A549 (cell line): ENCODE data around the gene PLXND1. TPM values are rescaled to one million over a fixed set of nuclear protein-coding genes. Genes with fewer than 3 reads are reported as not detected.

Source experiments
- ATAC-seq, 2 experiments: fragments of 200-7000 bp in 1 of 2; fragments of >200 bp in 1 of 2; cut with Nextera tagmentation in 1 of 2; cut with Tn5 transposase in 1 of 2; 3 replicates each; pipeline versions ENCODE4 v1.8.0 to v1.9.1; 2018 to 2020; ENCODE audit warnings: mild to moderate bottlenecking in 1 of 2, moderate library complexity in 1 of 2
- CTCF ChIA-PET: fragments of 300-600 bp; sonication (Branson Sonifier 250); formaldehyde crosslinking; extraction: SDS; loops from one replicate; lab custom pipeline; 2021; ENCODE audit warnings: antibody characterized with exemption, inconsistent platforms; lab: Yijun Ruan, JAX
- POLR2A ChIA-PET: fragments of 350-600 bp; formaldehyde crosslinking; extraction: SDS; loops from one replicate; lab custom pipeline; 2021; ENCODE audit warnings: antibody characterized with exemption, inconsistent platforms; lab: Yijun Ruan, JAX
- DNase-seq, 2 experiments: peaks; one replicate each; pipeline versions ENCODE4 v3.0.0 to v3.0.0-alpha.2; 2011 to 2016; ENCODE audit warnings: low read depth in 1 of 2, low spot score in 1 of 2
- FAIRE-seq: peaks from 2 replicates; lab custom pipeline; 2011; peaks lifted over from hg19 to GRCh38; lab: Jason Lieb, UNC
- H3K27ac ChIP-seq, 2 experiments: fragments of >200 bp; sonication (Bioruptor Twin); formaldehyde crosslinking; 3 replicates each; pipeline ENCODE4 v1.5.1; 2016 to 2017
- H3K4me1 ChIP-seq: fragments of >200 bp; sonication (Bioruptor Twin); formaldehyde crosslinking; 3 replicates; pipeline ENCODE4 v1.6.1; 2016
- H3K4me2 ChIP-seq: fragments of >200 bp; sonication (Bioruptor Twin); formaldehyde crosslinking; 3 replicates; pipeline ENCODE4 v1.6.1; 2016
- H3K4me3 ChIP-seq: fragments of >200 bp; sonication (Bioruptor Twin); formaldehyde crosslinking; 3 replicates; pipeline ENCODE4 v1.5.1; 2016
- H3K9me3 ChIP-seq: fragments of >200 bp; sonication (Bioruptor Twin); formaldehyde crosslinking; 3 replicates; pipeline ENCODE4 v1.6.1; 2016
- BHLHE40 ChIP-seq: IDR thresholded peaks from 2 replicates; pipeline ENCODE4 v1.6.1; 2012; ENCODE audit warnings: low read depth, low read length, inconsistent platforms
- CBX8 ChIP-seq: fragments of 200-600 bp; sonication (generic); IDR thresholded peaks from 2 replicates; pipeline ENCODE4 v1.6.1; 2016
- CHD4 ChIP-seq: fragments of 200-600 bp; sonication (generic); IDR thresholded peaks from 2 replicates; pipeline ENCODE4 v1.6.1; 2016; ENCODE audit warnings: antibody characterized with exemption, mild to moderate bottlenecking, borderline replicate concordance
- ESRRA ChIP-seq: fragments of 150-350 bp; IDR thresholded peaks from 2 replicates; pipeline ENCODE4 v1.6.1; 2014; ENCODE audit warnings: mild to moderate bottlenecking, low read length, borderline replicate concordance
- FOSB ChIP-seq: fragments of 250-450 bp; sonication (Bioruptor Pico); IDR thresholded peaks from 2 replicates; pipeline ENCODE4 v1.5.0; 2020; ENCODE audit warnings: mild to moderate bottlenecking, moderate library complexity
- GATA3 ChIP-seq: IDR thresholded peaks from 2 replicates; pipeline ENCODE4 v1.6.1; 2012; ENCODE audit warnings: borderline replicate concordance
- HDAC2 ChIP-seq: fragments of 200-600 bp; sonication (generic); IDR thresholded peaks from 2 replicates; pipeline ENCODE4 v1.6.1; 2016
- HOXA7 ChIP-seq: fragments of 250-450 bp; sonication (Bioruptor Pico); IDR thresholded peaks from 2 replicates; pipeline ENCODE4 v1.5.0; 2020; ENCODE audit warnings: mild to moderate bottlenecking, moderate library complexity
- HOXB13 ChIP-seq: fragments of 250-450 bp; sonication (Bioruptor Pico); IDR thresholded peaks from 2 replicates; pipeline ENCODE4 v1.5.0; 2020; ENCODE audit warnings: low read depth, mild to moderate bottlenecking, moderate library complexity
- HOXB5 ChIP-seq: fragments of 250-450 bp; sonication (Bioruptor Pico); IDR thresholded peaks from 2 replicates; pipeline ENCODE4 v1.5.0; 2020; ENCODE audit warnings: mild to moderate bottlenecking, moderate library complexity
- JUNB ChIP-seq: fragments of >200 bp; sonication (Bioruptor Twin); formaldehyde crosslinking; IDR thresholded peaks from 2 replicates; pipeline ENCODE4 v1.6.1; 2016
- KDM1A ChIP-seq: fragments of 200-600 bp; sonication (generic); IDR thresholded peaks from 2 replicates; pipeline ENCODE4 v1.6.1; 2016; ENCODE audit warnings: low read depth, mild to moderate bottlenecking
- MAFK ChIP-seq: fragments of 450-650 bp; IDR thresholded peaks from 2 replicates; pipeline ENCODE4 v1.6.1; 2014; ENCODE audit not compliant: partially characterized antibody
- NFE2L2 ChIP-seq: fragments of 150-350 bp; conservative IDR thresholded peaks from 2 replicates; pipeline ENCODE4 v1.6.1; 2014; ENCODE audit warnings: low read length
- NPAS2 ChIP-seq: fragments of 250-450 bp; sonication (Bioruptor Pico); IDR thresholded peaks from 2 replicates; pipeline ENCODE4 v1.8.0; 2022; ENCODE audit warnings: mild to moderate bottlenecking, moderate library complexity, borderline replicate concordance
- NR3C1 ChIP-seq: fragments of >200 bp; sonication (Bioruptor Twin); formaldehyde crosslinking; IDR thresholded peaks from 3 replicates; pipeline ENCODE4 v1.6.1; 2017
- POLR2AphosphoS2 ChIP-seq: conservative IDR thresholded peaks from 2 replicates; pipeline ENCODE4 v1.6.1; 2012; ENCODE audit warnings: low read length, improper control_type of control experiment, inconsistent platforms
- RAD21 ChIP-seq, 2 experiments: fragments of >200 bp in 1 of 2; sonication (Bioruptor Twin) in 1 of 2; formaldehyde crosslinking in 1 of 2; IDR thresholded peaks in 1 of 2; conservative IDR thresholded peaks in 1 of 2; 2 replicates in 1 of 2; 3 replicates in 1 of 2; pipeline ENCODE4 v1.6.1; 2012 to 2018; ENCODE audit warnings: inconsistent platforms in 1 of 2
- RARB ChIP-seq: fragments of 250-450 bp; sonication (Bioruptor Pico); IDR thresholded peaks from 2 replicates; pipeline ENCODE4 v1.8.0; 2021; ENCODE audit warnings: mild to moderate bottlenecking, moderate library complexity
- SREBF2 ChIP-seq: fragments of 450-650 bp; IDR thresholded peaks from 2 replicates; pipeline ENCODE4 v1.6.1; 2014; ENCODE audit warnings: mild to moderate bottlenecking, moderate library complexity
- TFCP2L1 ChIP-seq: fragments of 250-450 bp; sonication (Bioruptor Pico); IDR thresholded peaks from 2 replicates; pipeline ENCODE4 v1.5.0; 2021; ENCODE audit warnings: mild to moderate bottlenecking
- ZC3H11A ChIP-seq: fragments of 450-650 bp; IDR thresholded peaks from 2 replicates; pipeline ENCODE4 v1.6.1; 2014; ENCODE audit warnings: antibody characterized with exemption, mild to moderate bottlenecking
- ZNF302 ChIP-seq: fragments of 250-450 bp; sonication (Bioruptor Pico); IDR thresholded peaks from 2 replicates; pipeline ENCODE4 v1.9.0; 2021; ENCODE audit warnings: inconsistent platforms, mild to moderate bottlenecking, moderate library complexity
- WGBS: methylation state at CpG from one replicate; pipeline ENCODE4 v1.1.6; 2017; ENCODE audit errors: missing lambda C conversion rate; 5-methylcytosine and 5-hydroxymethylcytosine counted together
- polyA plus RNA-seq, 4 experiments: library from polyadenylated mRNA; depleted of rRNA in 3 of 4; stranded (reverse); fragments of >200 nt; fragmentation: RNase III in 1 of 4; extraction: RNeasy Plus Mini Kit Qiagen cat#74134 plus additional on column Dnase treatment in 1 of 4; gene quantifications; 2 replicates in 3 of 4; 3 replicates in 1 of 4; pipeline ENCODE4 v1.2.3, GENCODE V29; 2011 to 2017
- TF ChIP-seq, protein P1 (sequence below): fragments of 250-450 bp; sonication (Bioruptor Pico); IDR thresholded peaks from 2 replicates; pipeline ENCODE4 v1.5.0; 2020; ENCODE audit warnings: low read depth, mild to moderate bottlenecking, moderate library complexity
- TF ChIP-seq, protein P2 (sequence below): fragments of 150-350 bp; IDR thresholded peaks from 2 replicates; pipeline ENCODE4 v1.6.1; 2014; ENCODE audit warnings: low read depth, mild to moderate bottlenecking, low read length
- TF ChIP-seq, protein P3 (sequence below): fragments of 200-600 bp; sonication (generic); IDR thresholded peaks from 2 replicates; pipeline ENCODE4 v1.6.1; 2016; ENCODE audit warnings: antibody characterized with exemption, mild to moderate bottlenecking, moderate library complexity
- TF ChIP-seq, protein P4 (sequence below): fragments of 250-450 bp; sonication (Bioruptor Pico); IDR thresholded peaks from 2 replicates; pipeline ENCODE4 v1.5.0; 2021; ENCODE audit warnings: mild to moderate bottlenecking, moderate library complexity, borderline replicate concordance
- TF ChIP-seq, protein P5 (sequence below): IDR thresholded peaks from 2 replicates; pipeline ENCODE4 v1.6.1; 2012

PLXND1 gene
- polyA plus RNA-seq, 2 of the 4 experiments (the other 2 are of a cell fraction), result 26.8 to 72.6 TPM

DNA sequence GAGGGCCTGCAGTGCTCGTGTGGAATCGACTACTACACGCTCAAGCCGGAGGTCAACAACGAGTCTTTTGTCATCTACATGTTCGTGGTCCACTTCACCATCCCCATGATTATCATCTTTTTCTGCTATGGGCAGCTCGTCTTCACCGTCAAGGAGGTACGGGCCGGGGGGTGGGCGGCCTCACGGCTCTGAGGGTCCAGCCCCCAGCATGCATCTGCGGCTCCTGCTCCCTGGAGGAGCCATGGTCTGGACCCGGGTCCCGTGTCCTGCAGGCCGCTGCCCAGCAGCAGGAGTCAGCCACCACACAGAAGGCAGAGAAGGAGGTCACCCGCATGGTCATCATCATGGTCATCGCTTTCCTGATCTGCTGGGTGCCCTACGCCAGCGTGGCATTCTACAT is 74.2 kb downstream of the PLXND1 start:
- ATAC-seq (no peak), FAIRE-seq (no peak), DNase-seq (no peak)
- POLR2A ChIA-PET, result no interaction called here
- CTCF ChIA-PET, result no interaction called here
- WGBS, result 84% methylated on average over 20 of the region's 20 CpGs
- Histone ChIP-seq H3K9me3 (no peaks in the 10 kb centered on the region), H3K4me2 (no peak overlapping the region), H3K4me3 (no peak overlapping the region), H3K4me1 (peaks cover 23% of the 10 kb centered on the region), H3K27ac (no peak overlapping the region)
- no peak for TF ChIP-seq NR3C1
- TF ChIP-seq HOXB5 (CRISPR knock-in tag), result no peak
- TF ChIP-seq, protein P1, sequence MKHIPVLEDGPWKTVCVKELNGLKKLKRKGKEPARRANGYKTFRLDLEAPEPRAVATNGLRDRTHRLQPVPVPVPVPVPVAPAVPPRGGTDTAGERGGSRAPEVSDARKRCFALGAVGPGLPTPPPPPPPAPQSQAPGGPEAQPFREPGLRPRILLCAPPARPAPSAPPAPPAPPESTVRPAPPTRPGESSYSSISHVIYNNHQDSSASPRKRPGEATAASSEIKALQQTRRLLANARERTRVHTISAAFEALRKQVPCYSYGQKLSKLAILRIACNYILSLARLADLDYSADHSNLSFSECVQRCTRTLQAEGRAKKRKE, result no peak
- TF ChIP-seq, protein P2, sequence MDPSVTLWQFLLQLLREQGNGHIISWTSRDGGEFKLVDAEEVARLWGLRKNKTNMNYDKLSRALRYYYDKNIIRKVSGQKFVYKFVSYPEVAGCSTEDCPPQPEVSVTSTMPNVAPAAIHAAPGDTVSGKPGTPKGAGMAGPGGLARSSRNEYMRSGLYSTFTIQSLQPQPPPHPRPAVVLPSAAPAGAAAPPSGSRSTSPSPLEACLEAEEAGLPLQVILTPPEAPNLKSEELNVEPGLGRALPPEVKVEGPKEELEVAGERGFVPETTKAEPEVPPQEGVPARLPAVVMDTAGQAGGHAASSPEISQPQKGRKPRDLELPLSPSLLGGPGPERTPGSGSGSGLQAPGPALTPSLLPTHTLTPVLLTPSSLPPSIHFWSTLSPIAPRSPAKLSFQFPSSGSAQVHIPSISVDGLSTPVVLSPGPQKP, result no peak
- TF ChIP-seq HOXB13 (CRISPR knock-in tag), result no peak
- TF ChIP-seq ZC3H11A, result no peak
- TF ChIP-seq BHLHE40, result no peak

DNA sequence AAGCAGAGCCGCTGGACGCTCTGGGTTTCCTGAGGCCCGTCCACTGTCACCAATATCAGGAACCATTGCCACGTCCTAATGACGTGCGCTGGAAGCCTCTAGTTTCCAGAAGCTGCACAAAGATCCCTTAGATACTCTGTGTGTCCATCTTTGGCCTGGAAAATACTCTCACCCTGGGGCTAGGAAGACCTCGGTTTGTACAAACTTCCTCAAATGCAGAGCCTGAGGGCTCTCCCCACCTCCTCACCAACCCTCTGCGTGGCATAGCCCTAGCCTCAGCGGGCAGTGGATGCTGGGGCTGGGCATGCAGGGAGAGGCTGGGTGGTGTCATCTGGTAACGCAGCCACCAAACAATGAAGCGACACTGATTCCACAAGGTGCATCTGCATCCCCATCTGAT is 74.8 kb downstream of the PLXND1 start:
- ATAC-seq (no peak), DNase-seq (no peak), FAIRE-seq (no peak)
- TF ChIP-seq KDM1A (no peak), ESRRA (no peak), NFE2L2 (no peak), HDAC2 (no peak), NPAS2 (CRISPR knock-in tag) (no peak), RAD21 (conservative IDR thresholded peaks at IDR 0.05 in 1 of 2, IDR thresholded peaks at IDR 0.05 in 1 of 2) (no peak), TFCP2L1 (CRISPR knock-in tag) (no peak)
- H3K4me1 ChIP-seq, result peaks cover 23% of the 10 kb centered on the region
- CTCF ChIA-PET, result no interaction called here
- POLR2A ChIA-PET, result no interaction called here
- no peaks in the 10 kb centered on the region for H3K9me3 ChIP-seq
- H3K4me2 ChIP-seq, result no peak overlapping the region
- 91% methylated on average over 11 of the region's 11 CpGs for WGBS
- H3K27ac ChIP-seq, result no peak overlapping the region
- no peak overlapping the region for H3K4me3 ChIP-seq

DNA sequence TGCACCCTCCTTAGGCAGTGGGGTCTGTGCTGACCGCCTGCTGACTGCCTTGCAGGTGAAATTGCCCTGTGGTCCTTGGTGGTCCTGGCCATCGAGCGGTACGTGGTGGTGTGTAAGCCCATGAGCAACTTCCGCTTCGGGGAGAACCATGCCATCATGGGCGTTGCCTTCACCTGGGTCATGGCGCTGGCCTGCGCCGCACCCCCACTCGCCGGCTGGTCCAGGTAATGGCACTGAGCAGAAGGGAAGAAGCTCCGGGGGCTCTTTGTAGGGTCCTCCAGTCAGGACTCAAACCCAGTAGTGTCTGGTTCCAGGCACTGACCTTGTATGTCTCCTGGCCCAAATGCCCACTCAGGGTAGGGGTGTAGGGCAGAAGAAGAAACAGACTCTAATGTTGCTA is 75.7 kb downstream of the PLXND1 start:
- ATAC-seq, result no peak
- Histone ChIP-seq H3K4me3 (no peak overlapping the region), H3K4me1 (peaks cover 23% of the 10 kb centered on the region), H3K4me2 (peak overlapping the region; percentile 19; the same call in 1 of the 3 replicates), H3K27ac (peak overlapping the region in 1 of 2 experiments; percentile 60; a peak in 3 of 6 replicates), H3K9me3 (no peaks in the 10 kb centered on the region)
- CTCF ChIA-PET, result interaction anchor here (0.7 kb wide), 1 partner anchor 9 kb away, joined by 4 read pairs; no protein-coding TSS in a partner anchor
- no peak for FAIRE-seq
- WGBS, result 91% methylated on average over 9 of the region's 13 CpGs
- DNase-seq, result no peak
- POLR2A ChIA-PET, result no interaction called here
- TF ChIP-seq JUNB (no peak), TFCP2L1 (CRISPR knock-in tag) (no peak), POLR2AphosphoS2 (no peak), CHD4 (no peak), MAFK (no peak), ESRRA (no peak), ZNF302 (CRISPR knock-in tag) (no peak), RARB (no peak), CBX8 (no peak), GATA3 (no peak), FOSB (CRISPR knock-in tag) (no peak), HOXA7 (CRISPR knock-in tag) (no peak), SREBF2 (no peak)
- TF ChIP-seq, protein P3, sequence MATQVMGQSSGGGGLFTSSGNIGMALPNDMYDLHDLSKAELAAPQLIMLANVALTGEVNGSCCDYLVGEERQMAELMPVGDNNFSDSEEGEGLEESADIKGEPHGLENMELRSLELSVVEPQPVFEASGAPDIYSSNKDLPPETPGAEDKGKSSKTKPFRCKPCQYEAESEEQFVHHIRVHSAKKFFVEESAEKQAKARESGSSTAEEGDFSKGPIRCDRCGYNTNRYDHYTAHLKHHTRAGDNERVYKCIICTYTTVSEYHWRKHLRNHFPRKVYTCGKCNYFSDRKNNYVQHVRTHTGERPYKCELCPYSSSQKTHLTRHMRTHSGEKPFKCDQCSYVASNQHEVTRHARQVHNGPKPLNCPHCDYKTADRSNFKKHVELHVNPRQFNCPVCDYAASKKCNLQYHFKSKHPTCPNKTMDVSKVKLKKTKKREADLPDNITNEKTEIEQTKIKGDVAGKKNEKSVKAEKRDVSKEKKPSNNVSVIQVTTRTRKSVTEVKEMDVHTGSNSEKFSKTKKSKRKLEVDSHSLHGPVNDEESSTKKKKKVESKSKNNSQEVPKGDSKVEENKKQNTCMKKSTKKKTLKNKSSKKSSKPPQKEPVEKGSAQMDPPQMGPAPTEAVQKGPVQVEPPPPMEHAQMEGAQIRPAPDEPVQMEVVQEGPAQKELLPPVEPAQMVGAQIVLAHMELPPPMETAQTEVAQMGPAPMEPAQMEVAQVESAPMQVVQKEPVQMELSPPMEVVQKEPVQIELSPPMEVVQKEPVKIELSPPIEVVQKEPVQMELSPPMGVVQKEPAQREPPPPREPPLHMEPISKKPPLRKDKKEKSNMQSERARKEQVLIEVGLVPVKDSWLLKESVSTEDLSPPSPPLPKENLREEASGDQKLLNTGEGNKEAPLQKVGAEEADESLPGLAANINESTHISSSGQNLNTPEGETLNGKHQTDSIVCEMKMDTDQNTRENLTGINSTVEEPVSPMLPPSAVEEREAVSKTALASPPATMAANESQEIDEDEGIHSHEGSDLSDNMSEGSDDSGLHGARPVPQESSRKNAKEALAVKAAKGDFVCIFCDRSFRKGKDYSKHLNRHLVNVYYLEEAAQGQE, result no peak
- TF ChIP-seq, protein P4, sequence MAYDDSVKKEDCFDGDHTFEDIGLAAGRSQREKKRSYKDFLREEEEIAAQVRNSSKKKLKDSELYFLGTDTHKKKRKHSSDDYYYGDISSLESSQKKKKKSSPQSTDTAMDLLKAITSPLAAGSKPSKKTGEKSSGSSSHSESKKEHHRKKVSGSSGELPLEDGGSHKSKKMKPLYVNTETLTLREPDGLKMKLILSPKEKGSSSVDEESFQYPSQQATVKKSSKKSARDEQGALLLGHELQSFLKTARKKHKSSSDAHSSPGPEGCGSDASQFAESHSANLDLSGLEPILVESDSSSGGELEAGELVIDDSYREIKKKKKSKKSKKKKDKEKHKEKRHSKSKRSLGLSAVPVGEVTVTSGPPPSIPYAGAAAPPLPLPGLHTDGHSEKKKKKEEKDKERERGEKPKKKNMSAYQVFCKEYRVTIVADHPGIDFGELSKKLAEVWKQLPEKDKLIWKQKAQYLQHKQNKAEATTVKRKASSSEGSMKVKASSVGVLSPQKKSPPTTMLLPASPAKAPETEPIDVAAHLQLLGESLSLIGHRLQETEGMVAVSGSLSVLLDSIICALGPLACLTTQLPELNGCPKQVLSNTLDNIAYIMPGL (CRISPR knock-in tag), result no peak
- TF ChIP-seq, protein P5, sequence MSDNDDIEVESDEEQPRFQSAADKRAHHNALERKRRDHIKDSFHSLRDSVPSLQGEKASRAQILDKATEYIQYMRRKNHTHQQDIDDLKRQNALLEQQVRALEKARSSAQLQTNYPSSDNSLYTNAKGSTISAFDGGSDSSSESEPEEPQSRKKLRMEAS, result no peak
